ENCODE measurements around the gene CNTN4. TPM values are rescaled to one million over a fixed set of nuclear protein-coding genes. Genes with fewer than 3 reads are reported as not detected.

CNTN4 gene
- polyA plus RNA-seq, 1 donor (not counting 4 experiments of a cell fraction or from before 2014, with no cell fraction given) = not detected

GRCh38 chr3:2783261-2783660, 684.6 kb downstream of the CNTN4 start:
- Histone ChIP-seq H3K9ac (ENCODE audit: control insufficient read depth, extremely low read depth, insufficient read depth, low read length) (no peak overlapping the region), H3K27me3 (ENCODE audit: control insufficient read depth, extremely low read depth, insufficient read depth, low read length) (no peaks in the 10 kb centered on the region), H4K20me1 (ENCODE audit: control insufficient read depth, extremely low read depth, insufficient read depth, low read length) (no peaks in the 10 kb centered on the region), H3K9me3 (ENCODE audit: control insufficient read depth, low read depth, low read length) (no peaks in the 10 kb centered on the region), H3K9me1 (ENCODE audit: control insufficient read depth, extremely low read depth, insufficient read depth, low read length) (no peaks in the 10 kb centered on the region), H3K27ac (ENCODE audit: control insufficient read depth, insufficient read depth, low read length) (no peak overlapping the region), H3K36me3 (ENCODE audit: control insufficient read depth in 2 of 2, extremely low read depth in 1 of 2, insufficient read depth in 2 of 2, low read length in 2 of 2) (no peaks in the 10 kb centered on the region), H3K4me3 (ENCODE audit: control insufficient read depth in 2 of 3, extremely low read depth in 1 of 3, insufficient read depth in 2 of 3, low read depth in 1 of 3, low read length in 3 of 3) (no peak overlapping the region), H3K4me1 (ENCODE audit: control insufficient read depth, extremely low read depth, insufficient read depth, low read length) (no peaks in the 10 kb centered on the region), H3K79me2 (ENCODE audit: control insufficient read depth, insufficient read depth, low read length) (no peaks in the 10 kb centered on the region), H3K4me2 (ENCODE audit: control insufficient read depth, extremely low read depth, insufficient read depth, low read depth, low read length) (no peak overlapping the region), H2AFZ (ENCODE audit: control insufficient read depth, low read length) (no peak overlapping the region)
- no peak for TF ChIP-seq EZH2 (IDR thresholded peaks at IDR 0.05; ENCODE audit: low read length)
- no peak for TF ChIP-seq CTCF (optimal IDR thresholded peaks at IDR 0.05 in 1 of 3, IDR thresholded peaks at IDR 0.05 in 1 of 3, conservative IDR thresholded peaks at IDR 0.05 in 1 of 3; ENCODE audit: extremely low read depth in 1 of 3, insufficient read depth in 2 of 3, low read length in 3 of 3)
- dilution Hi-C loops (cut with MboI; ENCODE audit: extremely low pct_ligation_motif_present, low sequenced_read_pairs) = no loop called here
- DNase-seq (ENCODE audit: low read depth, low spot score) (no peak), FAIRE-seq (no peak)

GRCh38 chr3:2784627-2785026, 686.0 kb downstream of the CNTN4 start:
- no peaks in the 10 kb centered on the region for H3K36me3 ChIP-seq (ENCODE audit: control insufficient read depth in 2 of 2, extremely low read depth in 1 of 2, insufficient read depth in 2 of 2, low read length in 2 of 2)
- no peaks in the 10 kb centered on the region for H3K27me3 ChIP-seq (ENCODE audit: control insufficient read depth, extremely low read depth, insufficient read depth, low read length)
- no peak overlapping the region for H3K9ac ChIP-seq (ENCODE audit: control insufficient read depth, extremely low read depth, insufficient read depth, low read length)
- H3K9me3 ChIP-seq (ENCODE audit: control insufficient read depth, low read depth, low read length) = no peaks in the 10 kb centered on the region
- no peaks in the 10 kb centered on the region for H3K79me2 ChIP-seq (ENCODE audit: control insufficient read depth, insufficient read depth, low read length)
- dilution Hi-C loops (cut with MboI; ENCODE audit: extremely low pct_ligation_motif_present, low sequenced_read_pairs) = no loop called here
- no peaks in the 10 kb centered on the region for H4K20me1 ChIP-seq (ENCODE audit: control insufficient read depth, extremely low read depth, insufficient read depth, low read length)
- H3K27ac ChIP-seq (ENCODE audit: control insufficient read depth, insufficient read depth, low read length) = no peak overlapping the region
- no peak for TF ChIP-seq CTCF (optimal IDR thresholded peaks at IDR 0.05 in 1 of 3, IDR thresholded peaks at IDR 0.05 in 1 of 3, conservative IDR thresholded peaks at IDR 0.05 in 1 of 3; ENCODE audit: extremely low read depth in 1 of 3, insufficient read depth in 2 of 3, low read length in 3 of 3)
- no peak for TF ChIP-seq EZH2 (IDR thresholded peaks at IDR 0.05; ENCODE audit: low read length)
- H3K4me2 ChIP-seq (ENCODE audit: control insufficient read depth, extremely low read depth, insufficient read depth, low read depth, low read length) = no peak overlapping the region
- no peaks in the 10 kb centered on the region for H3K9me1 ChIP-seq (ENCODE audit: control insufficient read depth, extremely low read depth, insufficient read depth, low read length)
- no peak for DNase-seq (ENCODE audit: low read depth, low spot score)
- no peak for FAIRE-seq
- H3K4me1 ChIP-seq (ENCODE audit: control insufficient read depth, extremely low read depth, insufficient read depth, low read length) = no peaks in the 10 kb centered on the region
- H2AFZ ChIP-seq (ENCODE audit: control insufficient read depth, low read length) = no peak overlapping the region
- no peak overlapping the region for H3K4me3 ChIP-seq (ENCODE audit: control insufficient read depth in 2 of 3, extremely low read depth in 1 of 3, insufficient read depth in 2 of 3, low read depth in 1 of 3, low read length in 3 of 3)

All from keratinocyte (primary cell).